ENCODE measurements around the gene SLC49A4.

SLC49A4 gene

DNA sequence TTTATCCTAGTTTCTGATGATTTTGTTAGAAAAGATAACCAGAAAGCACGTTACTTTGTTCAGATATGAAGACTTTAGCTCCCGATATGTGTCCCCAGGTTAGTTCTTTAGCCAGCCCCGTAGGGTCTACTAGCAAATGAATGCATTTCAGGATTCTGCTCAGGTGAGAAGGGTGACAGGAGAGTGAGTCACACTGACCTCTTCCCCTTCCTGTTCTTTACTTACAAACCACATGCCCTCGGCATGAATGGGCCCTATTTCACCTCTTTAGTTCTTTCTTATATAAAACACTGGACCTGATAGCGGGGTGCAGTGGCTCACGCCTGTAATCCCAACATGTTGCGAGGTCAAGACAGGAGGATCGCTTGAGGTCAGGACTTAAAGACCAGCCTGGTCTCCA lies 98.4 kb downstream of the SLC49A4 start:
- no peak for DNase-seq (ENCODE audit: low read depth)
- TF ChIP-seq, protein P1, sequence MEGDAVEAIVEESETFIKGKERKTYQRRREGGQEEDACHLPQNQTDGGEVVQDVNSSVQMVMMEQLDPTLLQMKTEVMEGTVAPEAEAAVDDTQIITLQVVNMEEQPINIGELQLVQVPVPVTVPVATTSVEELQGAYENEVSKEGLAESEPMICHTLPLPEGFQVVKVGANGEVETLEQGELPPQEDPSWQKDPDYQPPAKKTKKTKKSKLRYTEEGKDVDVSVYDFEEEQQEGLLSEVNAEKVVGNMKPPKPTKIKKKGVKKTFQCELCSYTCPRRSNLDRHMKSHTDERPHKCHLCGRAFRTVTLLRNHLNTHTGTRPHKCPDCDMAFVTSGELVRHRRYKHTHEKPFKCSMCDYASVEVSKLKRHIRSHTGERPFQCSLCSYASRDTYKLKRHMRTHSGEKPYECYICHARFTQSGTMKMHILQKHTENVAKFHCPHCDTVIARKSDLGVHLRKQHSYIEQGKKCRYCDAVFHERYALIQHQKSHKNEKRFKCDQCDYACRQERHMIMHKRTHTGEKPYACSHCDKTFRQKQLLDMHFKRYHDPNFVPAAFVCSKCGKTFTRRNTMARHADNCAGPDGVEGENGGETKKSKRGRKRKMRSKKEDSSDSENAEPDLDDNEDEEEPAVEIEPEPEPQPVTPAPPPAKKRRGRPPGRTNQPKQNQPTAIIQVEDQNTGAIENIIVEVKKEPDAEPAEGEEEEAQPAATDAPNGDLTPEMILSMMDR (conservative IDR thresholded peaks at IDR 0.05; ENCODE audit: control insufficient read depth, insufficient read depth, low read depth, low read length) = no peak
- no peak overlapping the region for H3K4me3 ChIP-seq (ENCODE audit: control insufficient read depth, low read depth, low read length)

DNA sequence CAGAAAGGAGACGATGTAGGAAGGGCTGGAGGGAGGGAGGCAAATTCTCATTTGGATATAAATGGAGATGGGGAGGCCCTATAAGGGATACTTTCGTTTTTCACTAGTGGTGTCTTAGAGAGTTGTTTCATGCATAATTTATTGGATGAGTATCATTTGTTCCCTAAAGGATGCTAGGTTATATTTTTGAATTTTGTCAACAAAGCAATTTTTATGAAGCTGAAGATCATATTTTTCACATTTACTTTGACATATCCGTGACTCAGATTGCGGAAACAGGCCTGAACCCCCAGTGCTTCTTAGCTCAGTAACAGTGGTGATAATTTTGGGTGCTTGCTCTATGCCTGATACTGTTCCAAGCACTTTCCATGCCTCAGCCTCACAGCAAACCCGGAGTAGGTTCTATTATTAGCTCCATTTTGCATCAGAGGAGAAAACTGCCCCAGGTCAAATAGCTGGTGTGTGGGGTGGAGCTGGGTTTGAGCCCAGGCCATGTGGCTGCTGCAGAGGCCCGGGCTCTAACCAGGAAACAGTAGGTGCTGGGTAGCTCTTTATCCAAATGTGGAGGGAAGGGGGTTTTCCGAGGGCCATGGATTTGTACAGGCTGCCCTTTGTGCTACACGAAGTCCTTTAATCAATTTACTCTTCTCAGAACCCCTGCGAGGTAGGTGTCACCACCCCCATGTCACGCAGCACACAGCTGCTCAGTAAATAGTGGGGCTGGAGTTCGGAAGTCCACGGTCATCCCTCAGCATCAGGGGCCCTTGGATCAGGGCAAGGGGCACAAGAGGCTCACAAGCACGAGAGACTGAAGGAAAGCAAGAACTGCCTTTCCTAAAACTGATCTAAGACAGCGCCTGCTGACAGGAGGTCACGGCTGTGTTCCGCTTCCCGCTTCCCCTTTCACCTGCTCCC lies 99.1 kb downstream of the SLC49A4 start:
- no peak for DNase-seq (ENCODE audit: low read depth)
- no peak overlapping the region for H3K4me3 ChIP-seq (ENCODE audit: control insufficient read depth, low read depth, low read length)
- TF ChIP-seq, protein P1 (conservative IDR thresholded peaks at IDR 0.05; ENCODE audit: control insufficient read depth, insufficient read depth, low read depth, low read length) = no peak

DNA sequence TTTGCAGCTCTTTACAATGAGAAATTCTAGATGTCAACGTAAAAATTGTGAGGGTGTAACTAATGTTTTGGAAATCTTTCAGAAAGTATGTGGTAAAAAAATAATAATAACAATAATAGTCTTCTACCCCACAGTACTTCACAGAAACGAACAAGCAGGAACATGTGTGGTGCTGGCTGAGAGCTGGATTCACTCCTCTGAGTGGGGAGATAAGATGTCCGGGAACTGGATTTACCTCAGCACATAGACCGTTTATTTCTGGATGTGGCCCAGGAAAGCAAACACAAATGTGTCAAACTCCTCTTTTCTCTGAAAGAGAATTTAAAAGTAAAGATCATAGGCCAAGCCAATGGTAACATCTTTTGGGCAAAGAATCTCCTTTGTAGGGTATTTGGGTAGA lies 103.4 kb downstream of the SLC49A4 start:
- TF ChIP-seq, protein P1 (conservative IDR thresholded peaks at IDR 0.05; ENCODE audit: control insufficient read depth, insufficient read depth, low read depth, low read length) = no peak
- H3K4me3 ChIP-seq (ENCODE audit: control insufficient read depth, low read depth, low read length) = no peak overlapping the region
- no peak for DNase-seq (ENCODE audit: low read depth)

DNA sequence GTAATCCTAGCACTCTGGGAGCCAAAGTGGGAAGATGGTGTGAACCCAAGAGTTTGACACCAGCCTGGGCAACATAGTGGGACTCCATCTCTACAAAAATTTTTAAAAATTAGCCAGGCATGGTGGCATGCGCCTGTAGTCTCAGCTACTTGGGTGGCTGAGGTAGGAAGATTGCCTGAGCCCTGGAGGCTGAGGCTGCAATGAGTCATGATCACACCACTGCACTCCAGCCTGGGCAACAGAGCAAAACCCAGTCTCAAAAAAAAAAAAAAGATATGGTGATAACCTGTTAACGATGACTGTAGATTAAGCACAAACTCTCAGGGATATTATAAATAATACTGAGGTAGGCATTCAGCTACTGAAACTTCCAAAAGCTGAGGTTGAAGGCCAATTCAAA lies 107.5 kb downstream of the SLC49A4 start:
- no peak overlapping the region for H3K4me3 ChIP-seq (ENCODE audit: control insufficient read depth, low read depth, low read length)
- peak; percentile 8 for DNase-seq (ENCODE audit: low read depth)
- TF ChIP-seq, protein P1 (conservative IDR thresholded peaks at IDR 0.05; ENCODE audit: control insufficient read depth, insufficient read depth, low read depth, low read length) = no peak

DNA sequence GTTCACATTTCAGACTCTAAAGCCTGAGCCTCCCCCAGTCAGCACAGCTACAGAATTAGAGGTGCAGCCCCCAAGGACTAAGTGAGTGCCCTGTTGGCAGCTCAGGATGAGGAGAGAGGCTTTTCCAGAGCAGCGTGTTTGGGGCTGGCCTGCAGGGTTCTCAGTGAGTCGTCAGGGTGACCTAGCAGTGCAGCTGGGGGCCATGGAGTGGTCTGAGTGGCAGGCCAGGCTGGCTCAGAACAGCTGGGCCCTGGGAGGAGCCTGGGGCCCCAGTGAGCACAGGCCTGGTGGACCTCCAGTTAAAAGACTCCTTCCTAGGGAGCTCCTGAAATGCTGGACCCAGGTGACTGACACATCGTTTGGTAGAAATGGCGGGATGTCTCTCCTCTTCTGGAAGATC lies 108.3 kb downstream of the SLC49A4 start:
- TF ChIP-seq, protein P1 (conservative IDR thresholded peaks at IDR 0.05; ENCODE audit: control insufficient read depth, insufficient read depth, low read depth, low read length) = no peak
- H3K4me3 ChIP-seq (ENCODE audit: control insufficient read depth, low read depth, low read length) = no peak overlapping the region
- no peak for DNase-seq (ENCODE audit: low read depth)

DNA sequence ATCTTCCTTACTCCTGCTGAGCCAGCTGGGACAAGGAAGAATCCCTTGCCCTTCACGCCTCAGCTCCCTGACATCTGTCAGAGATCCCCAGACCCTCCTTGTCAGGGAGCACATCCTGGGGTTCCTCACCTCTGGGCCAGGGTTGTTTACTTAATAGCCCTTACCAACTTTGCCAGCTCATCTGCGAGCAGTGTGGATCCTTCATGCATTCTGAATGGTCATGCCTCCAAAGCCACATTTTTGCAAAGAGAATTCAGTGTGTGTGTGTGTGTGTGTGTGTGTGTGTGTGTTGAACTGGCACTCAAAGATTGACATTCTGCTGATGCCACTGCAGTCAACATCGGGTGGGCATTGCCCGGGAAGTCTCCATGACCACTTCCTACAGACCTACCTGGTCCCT lies 112.6 kb downstream of the SLC49A4 start:
- no peak overlapping the region for H3K4me3 ChIP-seq (ENCODE audit: control insufficient read depth, low read depth, low read length)
- DNase-seq (ENCODE audit: low read depth) = no peak
- TF ChIP-seq, protein P1 (conservative IDR thresholded peaks at IDR 0.05; ENCODE audit: control insufficient read depth, insufficient read depth, low read depth, low read length) = no peak

Data from fibroblast of mammary gland (primary cell).